SU-DHL-6 (cell line): Measurements from ENCODE around the gene SOX6.

ENCODE experiments used
- H2AFZ ChIP-seq: fragments of 200-600 bp; sonication (generic); 2 replicates; pipeline ENCODE4 v1.6.1; 2014; ENCODE audit warnings: low read depth, mild to moderate bottlenecking, moderate library complexity, mixed read lengths, antibody characterized with exemption, low read length; ENCODE audit not compliant: severe bottlenecking
- H3F3A ChIP-seq: fragments of 200-600 bp; shearing (Covaris generic); 2 replicates; pipeline ENCODE4 v1.6.0; 2016; ENCODE audit warnings: antibody characterized with exemption, mild to moderate bottlenecking; ENCODE audit not compliant: insufficient read depth
- H3K27ac ChIP-seq: fragments of 200-600 bp; sonication (generic); 2 replicates; pipeline ENCODE4 v1.5.1; 2016; ENCODE audit warnings: low read depth, mild to moderate bottlenecking, low read length, moderate library complexity, mixed read lengths
- H3K27me3 ChIP-seq: fragments of 200-600 bp; sonication (generic), shearing (Covaris generic); 2 replicates; pipeline ENCODE4 v1.6.0; 2014; ENCODE audit warnings: mild to moderate bottlenecking, low read length
- H3K36me3 ChIP-seq: fragments of 200-600 bp; sonication (generic); 2 replicates; pipeline ENCODE4 v1.6.1; 2014; ENCODE audit warnings: mild to moderate bottlenecking, low read length, mixed read lengths
- H3K4me2 ChIP-seq: fragments of 300-600, 200-600 bp; shearing (Covaris generic), sonication (generic); 2 replicates; pipeline ENCODE4 v1.6.0; 2014; ENCODE audit warnings: low read length, low read depth, mild to moderate bottlenecking; ENCODE audit not compliant: poor library complexity, severe bottlenecking
- H3K4me3 ChIP-seq: fragments of 200-600 bp; sonication (generic); 2 replicates; pipeline ENCODE4 v1.5.1; 2014; ENCODE audit warnings: antibody characterized with exemption, low read length, mild to moderate bottlenecking, mixed read lengths; ENCODE audit not compliant: insufficient read depth, poor library complexity, severe bottlenecking
- H3K79me2 ChIP-seq: fragments of 200-600 bp; sonication (generic); 2 replicates; pipeline ENCODE4 v1.6.1; 2014; ENCODE audit warnings: mild to moderate bottlenecking, low read length, moderate library complexity; ENCODE audit not compliant: insufficient read depth
- H3K9ac ChIP-seq: fragments of 200-600 bp; sonication (generic); 2 replicates; pipeline ENCODE4 v1.7.0; 2014; ENCODE audit warnings: mild to moderate bottlenecking, low read length
- H3K9me2 ChIP-seq: fragments of 200-600 bp; sonication (generic); replicated peaks from 2 replicates; pipeline ENCODE4 v1.6.1; 2014; ENCODE audit warnings: low read length; ENCODE audit not compliant: insufficient read depth
- H3K9me3 ChIP-seq: fragments of 200-600 bp; sonication (generic); 2 replicates; pipeline ENCODE4 v1.6.1; 2014; ENCODE audit warnings: low read length, mixed read lengths; ENCODE audit not compliant: insufficient read depth
- H4K20me1 ChIP-seq: fragments of 200-600 bp; sonication (generic); 2 replicates; pipeline ENCODE4 v1.6.1; 2014; ENCODE audit warnings: low read depth, mild to moderate bottlenecking, antibody characterized with exemption, low read length, moderate library complexity, mixed read lengths
- EZH2phosphoT487 ChIP-seq: fragments of 200-600 bp; sonication (generic), shearing (Covaris generic); conservative IDR thresholded peaks from 2 replicates; pipeline ENCODE4 v1.6.1; 2018; ENCODE audit warnings: mild to moderate bottlenecking, antibody characterized with exemption, low read length, moderate library complexity, mixed read lengths
- TF ChIP-seq, protein P1 (sequence below): fragments of 200-600 bp; sonication (generic); IDR thresholded peaks from one replicate; pipeline ENCODE4 v1.5.1; 2017; ENCODE audit warnings: antibody characterized with exemption, mild to moderate bottlenecking, low read length, moderate library complexity; ENCODE audit not compliant: insufficient read depth, poor library complexity, severe bottlenecking

Gene SOX6

DNA sequence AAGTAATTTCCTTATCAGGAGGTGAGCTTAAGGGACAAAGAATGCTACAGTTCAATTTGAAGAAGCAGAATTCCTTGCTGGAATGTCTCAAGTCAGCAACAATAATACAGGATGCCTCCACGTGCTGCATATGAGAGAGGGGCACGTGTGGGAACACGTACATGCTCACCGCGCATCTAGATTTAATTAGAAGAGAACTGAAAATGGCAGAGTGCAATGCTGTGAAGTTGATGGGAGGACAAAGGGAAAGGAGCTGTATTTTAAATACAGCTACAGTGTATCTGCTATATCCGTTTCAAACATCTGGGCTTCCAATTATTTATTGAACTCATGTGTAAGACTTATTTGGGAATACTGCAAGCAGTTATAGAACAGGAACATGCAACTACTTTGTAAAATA is 328.7 kb downstream of the SOX6 start:
- H4K20me1 ChIP-seq = no peaks in the 10 kb centered on the region
- no peaks in the 10 kb centered on the region for H3K9me3 ChIP-seq
- H3K4me3 ChIP-seq = no peak overlapping the region
- H3F3A ChIP-seq = no peaks in the 10 kb centered on the region
- no peak overlapping the region for H3K27ac ChIP-seq
- no peak overlapping the region for H3K4me2 ChIP-seq
- no peaks in the 10 kb centered on the region for H3K36me3 ChIP-seq
- H3K9ac ChIP-seq = no peak overlapping the region
- no peaks in the 10 kb centered on the region for H3K79me2 ChIP-seq
- no peak overlapping the region for H2AFZ ChIP-seq
- TF ChIP-seq EZH2phosphoT487 = no peak
- TF ChIP-seq, protein P1, sequence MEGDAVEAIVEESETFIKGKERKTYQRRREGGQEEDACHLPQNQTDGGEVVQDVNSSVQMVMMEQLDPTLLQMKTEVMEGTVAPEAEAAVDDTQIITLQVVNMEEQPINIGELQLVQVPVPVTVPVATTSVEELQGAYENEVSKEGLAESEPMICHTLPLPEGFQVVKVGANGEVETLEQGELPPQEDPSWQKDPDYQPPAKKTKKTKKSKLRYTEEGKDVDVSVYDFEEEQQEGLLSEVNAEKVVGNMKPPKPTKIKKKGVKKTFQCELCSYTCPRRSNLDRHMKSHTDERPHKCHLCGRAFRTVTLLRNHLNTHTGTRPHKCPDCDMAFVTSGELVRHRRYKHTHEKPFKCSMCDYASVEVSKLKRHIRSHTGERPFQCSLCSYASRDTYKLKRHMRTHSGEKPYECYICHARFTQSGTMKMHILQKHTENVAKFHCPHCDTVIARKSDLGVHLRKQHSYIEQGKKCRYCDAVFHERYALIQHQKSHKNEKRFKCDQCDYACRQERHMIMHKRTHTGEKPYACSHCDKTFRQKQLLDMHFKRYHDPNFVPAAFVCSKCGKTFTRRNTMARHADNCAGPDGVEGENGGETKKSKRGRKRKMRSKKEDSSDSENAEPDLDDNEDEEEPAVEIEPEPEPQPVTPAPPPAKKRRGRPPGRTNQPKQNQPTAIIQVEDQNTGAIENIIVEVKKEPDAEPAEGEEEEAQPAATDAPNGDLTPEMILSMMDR = no peak
- no peaks in the 10 kb centered on the region for H3K9me2 ChIP-seq
- no peaks in the 10 kb centered on the region; the same call in 1 of the 2 replicates for H3K27me3 ChIP-seq

DNA sequence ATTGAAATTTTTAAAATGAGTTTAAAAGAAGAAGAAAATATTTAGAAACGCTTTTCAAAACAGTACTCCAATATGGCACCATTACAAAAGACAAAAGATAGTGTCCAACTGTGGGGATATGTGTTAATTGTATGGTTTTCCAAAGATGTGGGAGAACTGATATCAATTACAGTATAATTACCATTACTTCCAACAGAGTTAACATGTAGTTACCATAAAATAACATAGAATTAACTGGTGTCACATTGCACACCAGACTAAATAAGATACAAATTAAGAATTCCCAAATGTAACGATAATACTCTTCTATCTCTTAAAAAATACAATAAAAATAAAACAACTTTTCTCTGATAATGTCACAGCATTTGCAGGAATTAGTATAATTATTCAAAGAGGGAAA is 329.5 kb downstream of the SOX6 start:
- Histone ChIP-seq H3K27ac (no peak overlapping the region), H3K4me3 (no peak overlapping the region)
- no peak for TF ChIP-seq EZH2phosphoT487
- TF ChIP-seq, protein P1 = no peak

DNA sequence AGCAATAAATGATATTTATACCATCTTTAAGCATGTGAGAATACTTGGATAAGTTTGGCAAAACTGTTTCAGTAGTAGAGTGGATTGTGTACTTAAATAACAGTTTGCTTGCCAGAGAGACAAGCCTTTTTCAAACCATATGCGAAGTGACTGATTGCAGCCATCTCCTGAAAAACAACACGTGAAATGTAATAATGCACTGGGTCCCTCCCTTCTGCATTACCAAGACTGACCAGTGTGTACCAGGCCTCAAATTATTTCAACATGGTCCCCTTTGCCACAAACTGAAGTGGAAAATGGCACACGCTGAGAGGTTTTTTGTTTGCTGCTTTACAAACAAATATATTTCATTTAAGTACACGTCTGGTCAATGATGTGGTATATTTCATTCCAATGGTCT is 337.4 kb downstream of the SOX6 start:
- H3K9ac ChIP-seq = no peak overlapping the region
- no peak overlapping the region for H3K27ac ChIP-seq
- H3K9me2 ChIP-seq = no peaks in the 10 kb centered on the region
- no peak overlapping the region for H3K4me2 ChIP-seq
- H3F3A ChIP-seq = no peaks in the 10 kb centered on the region
- no peaks in the 10 kb centered on the region for H4K20me1 ChIP-seq
- no peaks in the 10 kb centered on the region for H3K36me3 ChIP-seq
- H3K79me2 ChIP-seq = no peaks in the 10 kb centered on the region
- no peak for TF ChIP-seq EZH2phosphoT487
- TF ChIP-seq, protein P1 = no peak
- H3K27me3 ChIP-seq = no peaks in the 10 kb centered on the region
- H3K9me3 ChIP-seq = no peaks in the 10 kb centered on the region
- no peak overlapping the region for H2AFZ ChIP-seq
- H3K4me3 ChIP-seq = no peak overlapping the region

More for the DNA sequence above, 329.5 kb downstream of the SOX6 start:
- Histone ChIP-seq H3K9me2 (no peaks in the 10 kb centered on the region), H3K36me3 (no peaks in the 10 kb centered on the region), H3K9me3 (no peaks in the 10 kb centered on the region), H3K27me3 (no peaks in the 10 kb centered on the region; the same call in 1 of the 2 replicates), H3F3A (no peaks in the 10 kb centered on the region), H3K9ac (no peak overlapping the region), H2AFZ (no peak overlapping the region), H3K79me2 (no peaks in the 10 kb centered on the region), H4K20me1 (no peaks in the 10 kb centered on the region), H3K4me2 (no peak overlapping the region)
